Neural progenitor cell (in vitro differentiated cells): Measurements from ENCODE around the gene BBS4. TPM values are rescaled to one million over a fixed set of nuclear protein-coding genes. Genes with fewer than 3 reads are reported as not detected.

ENCODE experiments used
- DNase-seq: peaks from one replicate; pipeline ENCODE4 v3.0.0-alpha.2; 2016; ENCODE audit warnings: low spot score
- H2AFZ ChIP-seq: fragments of 200-600 bp; sonication (generic); replicated peaks from 2 replicates; pipeline ENCODE4 v1.6.1; 2016; ENCODE audit warnings: antibody characterized with exemption
- H3F3A ChIP-seq: fragments of 200-600 bp; sonication (generic); 2 replicates; pipeline ENCODE4 v1.6.1; 2016; ENCODE audit warnings: antibody characterized with exemption, low read depth
- H3K27ac ChIP-seq: fragments of 200-600 bp; sonication (generic); 2 replicates; pipeline ENCODE4 v1.5.1; 2016; ENCODE audit warnings: mild to moderate bottlenecking
- H3K27me3 ChIP-seq: fragments of 200-600 bp; sonication (generic); 2 replicates; pipeline ENCODE4 v1.6.1; 2016; ENCODE audit warnings: mild to moderate bottlenecking, moderate library complexity
- H3K36me3 ChIP-seq: fragments of 200-600 bp; sonication (generic); 2 replicates; pipeline ENCODE4 v1.5.1; 2016
- H3K4me1 ChIP-seq: fragments of 200-600 bp; sonication (generic); 2 replicates; pipeline ENCODE4 v1.6.1; 2016; ENCODE audit warnings: mixed run types
- H3K4me2 ChIP-seq: fragments of 200-600 bp; sonication (generic); 2 replicates; pipeline ENCODE4 v1.6.1; 2016
- H3K4me3 ChIP-seq: fragments of 200-600 bp; sonication (generic); 2 replicates; pipeline ENCODE4 v1.5.1; 2016
- H3K79me2 ChIP-seq: fragments of 200-600 bp; sonication (generic); 2 replicates; pipeline ENCODE4 v1.6.1; 2016; ENCODE audit warnings: low read depth
- H3K9ac ChIP-seq: fragments of 200-600 bp; sonication (generic); 2 replicates; pipeline ENCODE4 v1.6.1; 2016
- H3K9me3 ChIP-seq: fragments of 200-600 bp; sonication (generic); 2 replicates; pipeline ENCODE4 v1.5.1; 2016; ENCODE audit warnings: low read depth
- H4K20me1 ChIP-seq: fragments of 200-600 bp; sonication (generic); 2 replicates; pipeline ENCODE4 v1.6.1; 2016; ENCODE audit warnings: low read depth
- H3K27ac Mint-ChIP-seq: 3 replicates; pipeline ENCODE4 v1.8.0; 2021; ENCODE audit warnings: mixed read lengths
- H3K27me3 Mint-ChIP-seq: 2 replicates; pipeline ENCODE4 v1.8.0; 2022; ENCODE audit warnings: low read depth, mild to moderate bottlenecking, inconsistent platforms, moderate library complexity, mixed read lengths; ENCODE audit not compliant: insufficient read depth
- H3K36me3 Mint-ChIP-seq: 3 replicates; pipeline ENCODE4 v1.8.0; 2021; ENCODE audit warnings: mixed read lengths
- H3K4me1 Mint-ChIP-seq: 3 replicates; pipeline ENCODE4 v1.8.0; 2021; ENCODE audit warnings: mixed read lengths
- H3K4me3 Mint-ChIP-seq: 3 replicates; pipeline ENCODE4 v1.8.0; 2021; ENCODE audit warnings: mild to moderate bottlenecking, moderate library complexity, mixed read lengths
- H3K9me3 Mint-ChIP-seq: 3 replicates; pipeline ENCODE4 v1.8.0; 2020; ENCODE audit warnings: mixed read lengths
- EZH2 ChIP-seq: fragments of 200-600 bp; sonication (generic); IDR thresholded peaks from 2 replicates; pipeline ENCODE4 v1.6.1; 2017; ENCODE audit warnings: antibody characterized with exemption, mild to moderate bottlenecking, moderate library complexity
- EZH2phosphoT487 ChIP-seq: fragments of 200-600 bp; sonication (generic); IDR thresholded peaks from 2 replicates; pipeline ENCODE4 v1.6.1; 2017; ENCODE audit warnings: antibody characterized with exemption
- total RNA-seq: library from RNA; depleted of rRNA; stranded (reverse); fragments of >200 nt; gene quantifications from 2 replicates; pipeline ENCODE4 v1.2.3, GENCODE V29; 2015; ENCODE audit warnings: low replicate concordance
- TF ChIP-seq, protein P1 (sequence below): fragments of 200-600 bp; sonication (generic); IDR thresholded peaks from 2 replicates; pipeline ENCODE4 v1.5.1; 2017; ENCODE audit warnings: antibody characterized with exemption, mild to moderate bottlenecking

Gene BBS4
- total RNA-seq, 1 donor from 2014 or later: 57.5 TPM

DNA sequence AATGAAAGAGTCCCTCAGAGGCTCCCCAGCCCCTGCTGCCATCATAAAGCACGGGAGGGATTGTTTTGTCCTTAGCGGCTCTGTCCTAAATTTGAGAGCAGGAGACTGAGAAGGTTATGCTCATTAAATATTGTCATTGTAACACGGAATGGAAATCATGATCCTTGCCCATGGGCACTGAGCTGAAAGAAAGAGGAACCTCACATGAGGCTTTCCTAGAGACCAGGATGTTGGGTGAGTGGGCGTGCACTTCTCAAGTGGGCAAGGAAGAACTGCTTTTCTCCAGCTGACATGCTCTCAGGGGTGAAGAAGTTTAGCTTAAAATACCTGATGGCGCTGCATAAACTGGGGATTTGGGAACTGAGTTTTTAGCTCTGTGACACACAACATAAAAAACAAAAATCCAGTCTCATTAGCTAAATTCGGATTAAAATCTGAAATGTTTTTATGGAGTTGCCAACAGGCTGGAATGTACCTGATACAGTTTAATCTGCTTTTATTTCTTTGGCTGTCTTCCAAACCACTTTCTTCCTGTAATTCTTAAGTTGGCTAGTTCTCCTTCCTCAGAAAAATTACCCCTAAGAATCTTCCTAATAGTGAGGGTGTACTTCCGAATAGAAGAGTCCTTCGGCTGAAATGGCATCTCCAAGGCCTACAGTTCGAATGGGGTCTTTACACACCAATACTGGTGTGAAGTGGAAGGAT, 65.9 kb downstream of the BBS4 start:
- Histone ChIP-seq H3K79me2 (no peaks in the 10 kb centered on the region), H3K4me2 (no peak overlapping the region), H3F3A (no peaks in the 10 kb centered on the region), H3K9me3 (no peaks in the 10 kb centered on the region), H3K4me1 (no peaks in the 10 kb centered on the region), H3K4me3 (no peak overlapping the region), H3K9ac (no peak overlapping the region), H3K27ac (no peak overlapping the region), H4K20me1 (no peaks in the 10 kb centered on the region), H3K36me3 (no peaks in the 10 kb centered on the region), H3K27me3 (no peaks in the 10 kb centered on the region), H2AFZ (no peak overlapping the region)
- H3K27me3 Mint-ChIP-seq: no peaks in the 10 kb centered on the region
- H3K36me3 Mint-ChIP-seq: peaks cover 15% of the 10 kb centered on the region
- no peak overlapping the region for H3K27ac Mint-ChIP-seq
- DNase-seq: no peak
- H3K4me3 Mint-ChIP-seq: no peak overlapping the region
- no peaks in the 10 kb centered on the region for H3K9me3 Mint-ChIP-seq
- H3K4me1 Mint-ChIP-seq: no peaks in the 10 kb centered on the region
- TF ChIP-seq, protein P1, sequence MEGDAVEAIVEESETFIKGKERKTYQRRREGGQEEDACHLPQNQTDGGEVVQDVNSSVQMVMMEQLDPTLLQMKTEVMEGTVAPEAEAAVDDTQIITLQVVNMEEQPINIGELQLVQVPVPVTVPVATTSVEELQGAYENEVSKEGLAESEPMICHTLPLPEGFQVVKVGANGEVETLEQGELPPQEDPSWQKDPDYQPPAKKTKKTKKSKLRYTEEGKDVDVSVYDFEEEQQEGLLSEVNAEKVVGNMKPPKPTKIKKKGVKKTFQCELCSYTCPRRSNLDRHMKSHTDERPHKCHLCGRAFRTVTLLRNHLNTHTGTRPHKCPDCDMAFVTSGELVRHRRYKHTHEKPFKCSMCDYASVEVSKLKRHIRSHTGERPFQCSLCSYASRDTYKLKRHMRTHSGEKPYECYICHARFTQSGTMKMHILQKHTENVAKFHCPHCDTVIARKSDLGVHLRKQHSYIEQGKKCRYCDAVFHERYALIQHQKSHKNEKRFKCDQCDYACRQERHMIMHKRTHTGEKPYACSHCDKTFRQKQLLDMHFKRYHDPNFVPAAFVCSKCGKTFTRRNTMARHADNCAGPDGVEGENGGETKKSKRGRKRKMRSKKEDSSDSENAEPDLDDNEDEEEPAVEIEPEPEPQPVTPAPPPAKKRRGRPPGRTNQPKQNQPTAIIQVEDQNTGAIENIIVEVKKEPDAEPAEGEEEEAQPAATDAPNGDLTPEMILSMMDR: no peak
- no peak for TF ChIP-seq EZH2
- TF ChIP-seq EZH2phosphoT487: no peak

DNA sequence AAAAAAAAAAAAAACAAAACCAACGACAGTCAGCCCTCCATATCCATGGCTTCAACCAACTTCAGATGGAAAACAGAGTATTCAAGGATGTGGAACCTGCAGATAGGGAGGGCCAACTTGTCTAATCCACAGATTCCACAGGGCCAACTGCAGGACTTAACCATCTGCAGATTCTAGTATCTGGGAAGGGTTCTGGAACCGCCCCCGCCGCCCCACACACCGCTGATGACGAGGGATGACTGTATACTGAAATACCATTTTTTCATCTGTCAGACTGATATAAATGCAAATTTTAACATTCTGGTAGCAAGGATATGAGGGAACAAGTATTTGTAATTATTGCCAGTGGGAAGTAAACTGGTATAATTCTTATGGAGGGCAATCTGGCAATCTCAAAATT, 68.1 kb downstream of the BBS4 start:
- Histone ChIP-seq H3K27me3 (no peaks in the 10 kb centered on the region), H3F3A (no peaks in the 10 kb centered on the region), H3K4me1 (no peaks in the 10 kb centered on the region), H4K20me1 (no peaks in the 10 kb centered on the region), H3K9me3 (no peaks in the 10 kb centered on the region), H3K4me2 (no peak overlapping the region), H3K9ac (no peak overlapping the region), H2AFZ (no peak overlapping the region), H3K4me3 (no peak overlapping the region), H3K27ac (no peak overlapping the region), H3K36me3 (no peaks in the 10 kb centered on the region), H3K79me2 (no peaks in the 10 kb centered on the region)
- no peaks in the 10 kb centered on the region for H3K9me3 Mint-ChIP-seq
- H3K4me3 Mint-ChIP-seq: no peak overlapping the region
- H3K4me1 Mint-ChIP-seq: no peaks in the 10 kb centered on the region
- DNase-seq: no peak
- H3K27me3 Mint-ChIP-seq: no peaks in the 10 kb centered on the region
- peaks cover 21% of the 10 kb centered on the region for H3K36me3 Mint-ChIP-seq
- no peak overlapping the region for H3K27ac Mint-ChIP-seq
- no peak for TF ChIP-seq EZH2phosphoT487
- TF ChIP-seq EZH2: no peak

DNA sequence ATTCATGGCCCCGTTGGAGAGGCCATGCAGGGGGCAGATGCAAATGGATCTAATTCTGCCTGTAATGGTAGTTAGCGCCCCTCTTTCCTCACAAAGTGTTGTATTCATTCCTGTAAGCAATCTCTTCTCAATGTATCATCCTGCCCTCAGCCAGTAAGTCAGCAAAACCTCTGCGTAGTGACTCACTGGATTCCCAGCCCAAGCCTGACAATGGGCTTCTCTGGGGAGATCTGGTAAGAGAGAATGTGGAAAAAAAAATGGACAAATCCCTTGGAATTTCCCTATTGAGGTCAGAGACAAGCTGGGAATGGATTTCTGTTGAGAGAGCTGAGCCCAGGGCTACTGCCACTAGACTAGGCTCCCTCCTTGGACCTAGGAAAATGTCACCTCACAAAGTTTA, 72.2 kb downstream of the BBS4 start:
- H3K4me1 ChIP-seq: no peaks in the 10 kb centered on the region
- H3K36me3 ChIP-seq: no peaks in the 10 kb centered on the region
- TF ChIP-seq EZH2phosphoT487 (no peak), EZH2 (no peak)
- TF ChIP-seq, protein P1: no peak
- no peaks in the 10 kb centered on the region for H4K20me1 ChIP-seq
- Mint-ChIP-seq H3K36me3 (peaks cover 33% of the 10 kb centered on the region), H3K4me3 (no peak overlapping the region), H3K9me3 (no peaks in the 10 kb centered on the region), H3K4me1 (no peaks in the 10 kb centered on the region), H3K27me3 (no peaks in the 10 kb centered on the region), H3K27ac (no peak overlapping the region)
- DNase-seq: no peak
- no peaks in the 10 kb centered on the region for H3F3A ChIP-seq
- H3K9me3 ChIP-seq: no peaks in the 10 kb centered on the region
- no peak overlapping the region for H3K9ac ChIP-seq
- H3K27ac ChIP-seq: no peak overlapping the region
- no peak overlapping the region for H3K4me2 ChIP-seq
- H3K27me3 ChIP-seq: no peaks in the 10 kb centered on the region
- no peak overlapping the region for H2AFZ ChIP-seq
- H3K79me2 ChIP-seq: no peaks in the 10 kb centered on the region
- no peak overlapping the region for H3K4me3 ChIP-seq

DNA sequence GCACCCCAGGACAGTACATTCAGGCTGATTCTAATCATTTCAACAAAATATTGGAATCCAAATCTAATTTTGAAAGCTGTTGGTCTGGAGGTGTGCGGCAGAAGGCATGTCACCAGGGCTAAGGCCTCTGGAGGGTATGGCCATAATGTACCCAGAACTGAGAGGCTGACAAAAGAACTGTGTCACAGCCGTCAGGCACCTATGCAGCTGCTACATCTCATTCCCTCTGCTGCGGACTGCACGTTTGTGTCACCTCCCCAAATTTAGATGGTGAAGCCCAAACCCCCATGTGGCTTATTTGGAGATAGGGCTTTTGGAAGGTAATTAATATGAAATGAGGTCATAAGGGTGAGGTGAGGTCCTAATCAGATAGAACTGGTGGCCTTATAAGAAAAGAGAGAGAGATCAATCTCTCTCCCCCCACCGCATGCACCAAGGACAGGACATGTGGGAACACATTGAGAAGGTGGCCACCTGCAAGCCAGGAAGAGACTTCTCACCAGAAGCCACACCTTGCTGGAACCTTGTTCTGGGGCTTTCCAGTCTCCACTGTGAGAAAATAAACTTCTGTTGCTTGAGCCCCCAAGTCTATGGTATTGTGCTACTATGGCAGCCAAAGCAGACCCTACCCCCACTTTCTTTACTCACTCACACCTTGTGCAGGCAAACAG, 74.7 kb downstream of the BBS4 start:
- H3K4me3 ChIP-seq: no peak overlapping the region
- Mint-ChIP-seq H3K9me3 (no peaks in the 10 kb centered on the region), H3K36me3 (peaks cover 34% of the 10 kb centered on the region), H3K27me3 (no peaks in the 10 kb centered on the region), H3K4me3 (no peak overlapping the region), H3K27ac (no peak overlapping the region), H3K4me1 (no peaks in the 10 kb centered on the region)
- no peaks in the 10 kb centered on the region for H4K20me1 ChIP-seq
- no peak overlapping the region for H3K9ac ChIP-seq
- no peaks in the 10 kb centered on the region for H3K4me1 ChIP-seq
- H3K27me3 ChIP-seq: no peaks in the 10 kb centered on the region
- no peaks in the 10 kb centered on the region for H3F3A ChIP-seq
- H3K9me3 ChIP-seq: no peaks in the 10 kb centered on the region
- H3K27ac ChIP-seq: no peak overlapping the region
- no peaks in the 10 kb centered on the region for H3K36me3 ChIP-seq
- H2AFZ ChIP-seq: no peak overlapping the region
- no peak overlapping the region for H3K4me2 ChIP-seq
- no peaks in the 10 kb centered on the region for H3K79me2 ChIP-seq
- TF ChIP-seq EZH2phosphoT487: no peak
- TF ChIP-seq, protein P1: no peak
- TF ChIP-seq EZH2: no peak
- DNase-seq: no peak
